WTC11 (cell line): ENCODE data around the gene TMEM120A.

Source experiments
- CREB1 ChIP-seq: sonication (generic); formaldehyde crosslinking; IDR thresholded peaks from 2 replicates; pipeline ENCODE4 v1.8.0; 2023; ENCODE audit warnings: mild to moderate bottlenecking, missing genetic modification reagents
- CTCF ChIP-seq: fragments of 200-600 bp; IDR thresholded peaks from 2 replicates; pipeline ENCODE4 v1.8.0; 2022; ENCODE audit warnings: antibody characterized with exemption
- ERG ChIP-seq: fragments of 250-450 bp; sonication (Bioruptor Pico); IDR thresholded peaks from 2 replicates; pipeline ENCODE4 v1.8.0; 2021; ENCODE audit warnings: mild to moderate bottlenecking
- HMGA2 ChIP-seq: fragments of 250-450 bp; sonication (Bioruptor Pico); IDR thresholded peaks from 2 replicates; pipeline ENCODE4 v1.4.0; 2021; ENCODE audit warnings: mild to moderate bottlenecking, moderate library complexity
- MLX ChIP-seq: sonication (generic); formaldehyde crosslinking; IDR thresholded peaks from 2 replicates; pipeline ENCODE4 v1.8.1; 2023; ENCODE audit warnings: mild to moderate bottlenecking, missing genetic modification reagents, moderate library complexity
- MYBL2 ChIP-seq: sonication (generic); formaldehyde crosslinking; IDR thresholded peaks from 2 replicates; pipeline ENCODE4 v1.8.1; 2023; ENCODE audit warnings: mild to moderate bottlenecking, moderate library complexity, missing genetic modification reagents
- NR1H2 ChIP-seq: sonication (generic); formaldehyde crosslinking; IDR thresholded peaks from 2 replicates; pipeline ENCODE4 v1.9.0; 2021; ENCODE audit warnings: mild to moderate bottlenecking, moderate library complexity, missing genetic modification reagents
- OVOL2 ChIP-seq: fragments of 250-450 bp; sonication (Bioruptor Pico); IDR thresholded peaks from 2 replicates; pipeline ENCODE4 v1.9.0; 2021; ENCODE audit warnings: mild to moderate bottlenecking, borderline replicate concordance
- ZNF121 ChIP-seq: sonication (generic); formaldehyde crosslinking; IDR thresholded peaks from 2 replicates; pipeline ENCODE4 v1.8.0; 2023; ENCODE audit warnings: missing genetic modification reagents
- ZNF138 ChIP-seq: sonication (generic); formaldehyde crosslinking; conservative IDR thresholded peaks from 2 replicates; pipeline ENCODE4 v1.8.1; 2022; ENCODE audit warnings: mild to moderate bottlenecking, moderate library complexity, missing genetic modification reagents
- ZNF512 ChIP-seq: sonication (generic); formaldehyde crosslinking; IDR thresholded peaks from 2 replicates; pipeline ENCODE4 v1.8.1; 2022; ENCODE audit warnings: missing genetic modification reagents, borderline replicate concordance
- ZSCAN18 ChIP-seq: fragments of 250-450 bp; sonication (Bioruptor Pico); IDR thresholded peaks from 2 replicates; pipeline ENCODE4 v2.1.2; 2022; ENCODE audit warnings: mild to moderate bottlenecking, moderate library complexity

- no peak for TF ChIP-seq CTCF
- no peak for TF ChIP-seq MLX (CRISPR knock-in tag)
- no peak for TF ChIP-seq HMGA2 (CRISPR knock-in tag)
- TF ChIP-seq NR1H2 (CRISPR knock-in tag): no peak
- TF ChIP-seq ZNF121: no peak
- no peak for TF ChIP-seq MYBL2 (CRISPR knock-in tag)
- TF ChIP-seq ZSCAN18 (CRISPR knock-in tag): no peak
- no peak for TF ChIP-seq ZNF512 (CRISPR knock-in tag)
- no peak for TF ChIP-seq ERG (CRISPR knock-in tag)
- no peak for TF ChIP-seq OVOL2 (CRISPR knock-in tag)
- TF ChIP-seq CREB1 (CRISPR knock-in tag): no peak
- TF ChIP-seq ZNF138 (CRISPR knock-in tag): no peak
Observed at GRCh38 chr7:76009672-76010600, 15.5 kb upstream of the TMEM120A start.
